Measurements from ENCODE around the gene ZNF728. TPM values are rescaled to one million over a fixed set of nuclear protein-coding genes. Genes with fewer than 3 reads are reported as not detected.

The ZNF728 gene
- under 0.01 TPM in 2 replicates for total RNA-seq

DNA sequence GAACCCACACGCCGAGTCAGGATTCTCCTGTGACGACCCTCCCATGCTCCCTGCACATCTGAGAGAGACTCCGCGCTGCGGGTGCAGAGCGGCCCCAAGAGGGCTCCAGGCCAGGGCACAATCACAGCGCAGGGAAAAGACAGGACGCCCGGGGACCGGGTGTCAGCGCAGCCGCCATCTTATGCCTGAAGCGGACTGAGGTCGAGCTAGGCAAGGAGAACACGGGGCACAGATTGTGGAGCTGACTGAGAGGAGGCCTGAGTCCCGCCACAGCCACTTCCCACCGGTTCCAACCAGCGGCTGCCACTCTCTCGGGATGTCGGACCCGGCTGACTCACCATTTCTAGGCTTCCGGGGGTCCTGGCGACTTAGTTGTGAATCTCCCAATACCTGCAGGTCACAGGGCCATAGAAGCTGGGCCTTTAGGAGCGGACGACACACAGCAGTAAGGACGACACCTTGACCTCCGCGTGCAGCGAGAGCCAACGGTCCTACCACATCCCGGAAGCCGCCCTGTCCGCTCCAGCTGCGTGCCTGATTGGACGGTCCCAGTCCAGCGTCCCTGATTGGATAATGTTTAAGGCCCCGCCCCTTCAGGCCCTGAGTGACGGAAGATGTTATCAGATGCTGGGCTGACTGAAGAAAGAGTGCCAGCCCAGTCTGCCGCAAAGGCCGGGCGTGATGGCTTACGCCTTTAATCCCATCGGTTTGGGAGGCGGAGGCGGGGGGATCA is at the start of gene ZNF728:
TSS of gene ZNF728 (minus strand) at position 487 of the 733 bp plus-strand sequence. CDS start at position 341, 146 bp downstream.
- H3K27ac ChIP-seq (ENCODE audit: low read depth, low read length), result no peak within 1 kb of the TSS
- H3K79me2 ChIP-seq (ENCODE audit: insufficient read depth, low read length), result no peaks in the 10 kb centered on the region
- DNase-seq (ENCODE audit: insufficient read length, low spot score, missing footprints), result peak; percentile 22
- no peak within 1 kb of the TSS for H3K4me2 ChIP-seq (ENCODE audit: insufficient read depth, low read length)
- H3K27me3 ChIP-seq (ENCODE audit: insufficient read depth, low read length), result no peaks in the 10 kb centered on the region
- TF ChIP-seq, protein P1, sequence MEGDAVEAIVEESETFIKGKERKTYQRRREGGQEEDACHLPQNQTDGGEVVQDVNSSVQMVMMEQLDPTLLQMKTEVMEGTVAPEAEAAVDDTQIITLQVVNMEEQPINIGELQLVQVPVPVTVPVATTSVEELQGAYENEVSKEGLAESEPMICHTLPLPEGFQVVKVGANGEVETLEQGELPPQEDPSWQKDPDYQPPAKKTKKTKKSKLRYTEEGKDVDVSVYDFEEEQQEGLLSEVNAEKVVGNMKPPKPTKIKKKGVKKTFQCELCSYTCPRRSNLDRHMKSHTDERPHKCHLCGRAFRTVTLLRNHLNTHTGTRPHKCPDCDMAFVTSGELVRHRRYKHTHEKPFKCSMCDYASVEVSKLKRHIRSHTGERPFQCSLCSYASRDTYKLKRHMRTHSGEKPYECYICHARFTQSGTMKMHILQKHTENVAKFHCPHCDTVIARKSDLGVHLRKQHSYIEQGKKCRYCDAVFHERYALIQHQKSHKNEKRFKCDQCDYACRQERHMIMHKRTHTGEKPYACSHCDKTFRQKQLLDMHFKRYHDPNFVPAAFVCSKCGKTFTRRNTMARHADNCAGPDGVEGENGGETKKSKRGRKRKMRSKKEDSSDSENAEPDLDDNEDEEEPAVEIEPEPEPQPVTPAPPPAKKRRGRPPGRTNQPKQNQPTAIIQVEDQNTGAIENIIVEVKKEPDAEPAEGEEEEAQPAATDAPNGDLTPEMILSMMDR (IDR thresholded peaks at IDR 0.05; ENCODE audit: extremely low read depth, low read depth, low read length), result no peak
- H3K4me1 ChIP-seq (ENCODE audit: insufficient read depth, low read length), result no peaks in the 10 kb centered on the region
- H3K9me3 ChIP-seq (ENCODE audit: low read depth, low read length), result no peaks in the 10 kb centered on the region
- H4K20me1 ChIP-seq (ENCODE audit: insufficient read depth, low read length), result no peaks in the 10 kb centered on the region
- H2AFZ ChIP-seq (ENCODE audit: low read length), result peak within 1 kb of the TSS; percentile 1
- H3K36me3 ChIP-seq (ENCODE audit: insufficient read depth, low read length), result no peaks in the 10 kb centered on the region
- H3K4me3 ChIP-seq (ENCODE audit: insufficient read depth, low read length), result no peak within 1 kb of the TSS

DNA sequence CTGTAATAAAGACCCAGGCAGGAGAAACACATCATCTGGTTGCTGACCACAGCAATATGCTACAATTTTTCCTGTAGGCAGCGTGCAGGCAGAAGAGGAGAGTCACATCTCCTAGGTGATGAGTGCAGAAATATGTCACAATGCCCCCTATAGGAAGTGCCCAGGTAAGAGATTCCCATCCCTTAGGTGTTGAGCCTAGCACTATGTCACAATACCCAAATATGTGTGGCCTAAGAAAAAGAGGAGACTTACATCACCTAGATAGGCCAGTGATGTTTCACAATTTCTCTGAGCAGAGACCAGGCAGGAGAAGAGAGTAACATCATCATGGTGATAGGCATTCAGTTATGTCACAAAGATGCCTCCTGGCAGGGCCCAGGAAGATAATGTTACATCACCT is 49.4 kb upstream of the ZNF728 start:
- Histone ChIP-seq H3K9me3 (ENCODE audit: low read depth, low read length) (no peaks in the 10 kb centered on the region), H4K20me1 (ENCODE audit: insufficient read depth, low read length) (no peaks in the 10 kb centered on the region), H3K4me2 (ENCODE audit: insufficient read depth, low read length) (no peak overlapping the region), H3K79me2 (ENCODE audit: insufficient read depth, low read length) (no peaks in the 10 kb centered on the region), H3K27ac (ENCODE audit: low read depth, low read length) (no peak overlapping the region), H3K27me3 (ENCODE audit: insufficient read depth, low read length) (no peaks in the 10 kb centered on the region), H3K36me3 (ENCODE audit: insufficient read depth, low read length) (no peaks in the 10 kb centered on the region), H3K4me3 (ENCODE audit: insufficient read depth, low read length) (no peak overlapping the region), H2AFZ (ENCODE audit: low read length) (no peak overlapping the region), H3K4me1 (ENCODE audit: insufficient read depth, low read length) (no peaks in the 10 kb centered on the region)
- DNase-seq (ENCODE audit: insufficient read length, low spot score, missing footprints), result no peak
- TF ChIP-seq, protein P1 (IDR thresholded peaks at IDR 0.05; ENCODE audit: extremely low read depth, low read depth, low read length), result no peak

DNA sequence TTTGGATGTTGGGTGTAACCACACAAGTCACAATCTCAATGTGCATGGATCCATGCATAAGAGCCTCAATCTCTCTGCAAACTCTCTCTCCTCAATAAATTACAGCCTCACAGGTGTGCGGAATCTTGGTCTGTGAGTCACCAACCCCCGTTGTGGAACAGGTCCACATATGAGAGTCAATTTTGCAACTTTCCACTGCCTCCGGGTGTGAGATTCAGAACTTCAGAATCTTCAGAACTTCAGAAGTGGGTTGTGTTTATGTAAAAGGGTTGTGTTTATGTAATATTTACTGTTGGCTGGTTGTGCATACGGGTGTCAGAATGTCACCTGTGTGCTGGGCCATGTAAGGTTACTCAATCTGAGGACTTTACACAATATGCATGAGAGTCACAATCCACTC is 46.3 kb upstream of the ZNF728 start:
- Histone ChIP-seq H2AFZ (ENCODE audit: low read length) (no peak overlapping the region), H3K9me3 (ENCODE audit: low read depth, low read length) (no peaks in the 10 kb centered on the region)
- no peak for DNase-seq (ENCODE audit: insufficient read length, low spot score, missing footprints)

DNA sequence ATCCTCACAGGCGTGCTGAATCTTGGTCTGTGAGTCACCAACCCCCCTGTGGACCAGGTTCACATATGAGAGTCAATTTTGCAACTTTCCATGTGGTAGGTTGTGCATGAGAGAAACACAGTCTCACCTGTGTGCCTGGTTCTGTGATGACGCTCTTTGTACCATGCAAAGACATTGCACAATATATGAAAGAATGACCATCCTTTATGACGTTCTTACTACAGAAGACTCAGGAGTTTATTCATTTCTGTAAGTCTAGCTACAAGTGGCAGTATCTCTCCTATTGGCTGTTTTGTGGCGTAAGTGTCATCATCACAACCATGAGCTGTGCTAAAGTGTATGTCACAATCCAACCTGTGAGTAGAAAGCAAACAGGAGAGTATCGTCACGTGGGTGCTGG is 43.8 kb upstream of the ZNF728 start:
- no peak for DNase-seq (ENCODE audit: insufficient read length, low spot score, missing footprints)
- Histone ChIP-seq H3K4me2 (ENCODE audit: insufficient read depth, low read length) (no peak overlapping the region), H3K27ac (ENCODE audit: low read depth, low read length) (no peak overlapping the region), H3K79me2 (ENCODE audit: insufficient read depth, low read length) (no peaks in the 10 kb centered on the region), H2AFZ (ENCODE audit: low read length) (no peak overlapping the region), H3K36me3 (ENCODE audit: insufficient read depth, low read length) (no peaks in the 10 kb centered on the region), H3K4me3 (ENCODE audit: insufficient read depth, low read length) (no peak overlapping the region), H3K9me3 (ENCODE audit: low read depth, low read length) (no peaks in the 10 kb centered on the region), H3K27me3 (ENCODE audit: insufficient read depth, low read length) (no peaks in the 10 kb centered on the region), H3K4me1 (ENCODE audit: insufficient read depth, low read length) (no peaks in the 10 kb centered on the region), H4K20me1 (ENCODE audit: insufficient read depth, low read length) (no peaks in the 10 kb centered on the region)
- TF ChIP-seq, protein P1 (IDR thresholded peaks at IDR 0.05; ENCODE audit: extremely low read depth, low read depth, low read length), result no peak

More for the DNA sequence above, 46.3 kb upstream of the ZNF728 start:
- Histone ChIP-seq H3K4me2 (ENCODE audit: insufficient read depth, low read length) (no peak overlapping the region), H3K79me2 (ENCODE audit: insufficient read depth, low read length) (no peaks in the 10 kb centered on the region), H3K36me3 (ENCODE audit: insufficient read depth, low read length) (no peaks in the 10 kb centered on the region), H4K20me1 (ENCODE audit: insufficient read depth, low read length) (no peaks in the 10 kb centered on the region), H3K27ac (ENCODE audit: low read depth, low read length) (no peak overlapping the region), H3K4me3 (ENCODE audit: insufficient read depth, low read length) (no peak overlapping the region), H3K4me1 (ENCODE audit: insufficient read depth, low read length) (no peaks in the 10 kb centered on the region), H3K27me3 (ENCODE audit: insufficient read depth, low read length) (no peaks in the 10 kb centered on the region)
- TF ChIP-seq, protein P1 (IDR thresholded peaks at IDR 0.05; ENCODE audit: extremely low read depth, low read depth, low read length), result no peak
